HG03575 (cell line): ENCODE results near the gene IRAG1.
"Not testable (repeated sequence)": the region's sequence is repeated elsewhere in the genome, so short reads cannot be mapped to it uniquely, and the experiment has no call there.

Source experiments
- ATAC-seq: cut with Tn5 transposase; IDR thresholded peaks from one replicate; pipeline ENCODE4 v1.9.1; 2021; ENCODE audit not compliant: unreplicated experiment, insufficient number of reproducible peaks, low FRiP score; ENCODE audit errors: extremely low read depth

IRAG1 gene

GRCh38 chr11:10715571-10715970, 22.0 kb upstream of the IRAG1 start:
- ATAC-seq, result no peak

GRCh38 chr11:10709299-10710086, 15.9 kb upstream of the IRAG1 start:
- ATAC-seq, result no peak

DNA sequence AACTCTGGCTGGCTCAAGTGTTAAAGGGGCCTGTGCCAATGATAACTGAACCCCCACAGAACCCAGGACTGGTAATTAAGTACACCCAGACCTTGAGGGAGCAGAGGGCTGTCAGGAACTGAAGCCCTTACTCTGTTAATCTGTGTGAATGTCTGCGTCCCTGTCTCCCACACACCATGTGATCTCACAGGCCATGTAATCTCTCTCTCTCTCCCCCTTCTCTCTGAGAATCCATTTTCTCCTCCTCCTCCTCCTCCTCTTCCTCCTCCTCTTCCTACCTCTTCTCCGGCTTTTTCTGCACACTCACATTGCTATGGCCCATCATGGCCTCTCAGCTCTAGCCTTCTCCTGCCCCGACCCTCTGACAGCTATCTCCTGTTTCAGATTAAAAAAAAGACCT, 14.6 kb upstream of the IRAG1 start:
- ATAC-seq, result no peak

DNA sequence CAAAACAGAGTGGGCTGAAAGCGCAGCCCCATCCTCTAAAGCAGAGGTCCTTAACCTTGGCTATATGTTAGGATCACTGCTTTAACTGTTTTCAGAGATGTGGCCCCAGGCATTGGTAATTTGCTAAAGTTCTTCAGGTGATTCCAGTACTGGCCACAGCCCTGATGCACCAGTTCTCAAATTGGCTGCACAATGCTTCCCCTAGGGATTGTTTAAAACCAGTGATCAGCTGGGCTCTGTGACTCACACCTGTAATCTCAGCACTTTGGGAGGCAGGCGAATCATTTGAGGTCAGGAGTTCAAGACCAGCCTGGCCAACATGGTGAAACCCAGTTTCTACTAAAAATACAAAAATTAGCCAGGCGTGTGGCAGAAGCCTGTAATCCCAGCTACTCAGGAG, 8.4 kb upstream of the IRAG1 start:
- ATAC-seq, result no peak

- no peak for ATAC-seq
Measured at GRCh38 chr11:10699072-10699471, 5.5 kb upstream of the IRAG1 start.

GRCh38 chr11:10697323-10697620, 3.7 kb upstream of the IRAG1 start:
- no peak for ATAC-seq

DNA sequence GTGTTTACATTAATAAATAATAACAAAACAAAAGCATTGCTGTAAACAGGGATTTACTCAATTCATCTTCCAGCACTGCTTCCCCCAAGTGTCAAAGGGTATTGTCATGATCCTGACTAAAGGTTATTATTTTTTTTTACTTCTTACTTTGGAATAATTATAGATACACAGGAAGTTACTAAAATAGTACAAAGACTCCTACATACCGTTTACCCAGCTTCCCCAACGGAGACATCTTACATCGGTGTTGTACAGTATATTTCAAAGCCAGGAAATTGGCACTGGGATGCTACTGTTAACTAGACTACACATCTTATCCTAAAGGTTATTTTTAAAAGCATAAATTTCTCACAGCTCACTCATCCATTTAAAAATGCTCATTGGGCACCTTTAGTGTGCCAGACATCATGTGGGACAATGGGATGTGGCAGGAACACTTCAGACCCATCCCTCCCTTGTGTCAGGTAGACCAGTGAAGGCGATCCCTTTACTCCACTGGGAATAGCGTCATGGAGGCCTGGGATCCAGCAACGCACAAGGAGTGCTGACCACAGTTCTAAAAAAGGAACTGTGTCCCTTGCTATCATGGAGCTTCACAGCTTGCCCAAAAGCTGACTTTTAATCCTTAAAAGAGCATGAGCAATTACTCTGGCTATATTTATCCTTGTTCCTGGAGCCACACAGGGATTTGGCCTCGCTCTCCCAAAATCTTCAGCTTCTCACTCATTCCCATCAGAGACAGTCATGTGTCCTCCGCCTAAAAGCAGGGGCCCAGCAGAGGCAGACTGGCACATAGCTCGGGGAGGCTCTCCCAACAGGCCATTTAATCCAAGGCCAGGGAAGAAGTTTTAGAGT, 3.1 kb upstream of the IRAG1 start:
- ATAC-seq, result no peak

DNA sequence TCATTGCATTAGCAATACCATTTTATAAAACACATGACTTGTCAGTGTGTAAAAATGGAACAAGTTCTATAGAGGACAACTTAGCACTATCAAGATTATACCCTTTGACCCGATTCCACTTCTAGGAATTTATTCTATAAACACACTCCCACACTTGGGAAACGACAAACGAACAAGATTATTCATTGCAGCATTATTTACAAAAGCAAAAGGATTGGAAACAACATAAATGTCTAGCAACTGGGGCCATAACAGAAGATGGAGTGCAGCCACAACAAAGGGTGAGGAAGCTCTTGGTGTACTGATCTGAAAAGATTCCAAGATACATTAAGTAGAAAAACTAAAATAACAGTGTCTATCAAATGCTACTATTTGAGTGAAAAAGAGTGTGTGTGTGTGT, 2.3 kb upstream of the IRAG1 start:
- ATAC-seq, result no peak

GRCh38 chr11:10694486-10695239, 1.1 kb upstream of the IRAG1 start:
- no peak for ATAC-seq

- ATAC-seq, result no peak
Measured at GRCh38 chr11:10692531-10693115, 932 bp downstream of the IRAG1 start.

- no peak for ATAC-seq
Measured at GRCh38 chr11:10688401-10688800, 5.2 kb downstream of the IRAG1 start.

GRCh38 chr11:10686311-10686710, 7.2 kb downstream of the IRAG1 start:
- ATAC-seq, result no peak

- ATAC-seq, result no peak
Measured at GRCh38 chr11:10683429-10683828, 10.1 kb downstream of the IRAG1 start.

DNA sequence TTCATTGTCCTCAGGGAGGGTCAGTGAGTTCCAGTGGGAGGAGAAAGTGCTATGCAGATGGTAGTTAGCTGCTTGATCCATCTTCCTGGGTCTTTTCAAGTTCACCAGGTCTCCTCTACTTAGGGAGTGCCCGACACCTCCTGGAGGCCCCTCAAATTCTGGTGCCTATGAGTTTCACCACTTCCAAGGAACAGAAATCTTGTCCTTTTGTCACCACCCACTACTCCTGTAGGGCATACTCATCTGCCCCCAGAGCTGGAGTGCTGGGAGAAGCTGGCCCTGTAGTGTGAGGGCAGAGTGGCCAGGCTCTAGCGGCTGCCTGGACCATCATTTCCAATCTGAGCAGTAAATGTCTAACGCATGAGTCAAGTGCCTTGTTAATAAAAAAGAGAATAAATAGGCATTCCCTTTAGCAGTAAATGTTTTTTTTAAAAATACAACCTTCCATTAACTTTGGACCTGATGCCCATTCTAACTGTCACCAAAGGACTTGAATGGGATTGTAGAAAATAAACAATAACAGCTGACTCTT, 12.5 kb downstream of the IRAG1 start:
- no peak for ATAC-seq

DNA sequence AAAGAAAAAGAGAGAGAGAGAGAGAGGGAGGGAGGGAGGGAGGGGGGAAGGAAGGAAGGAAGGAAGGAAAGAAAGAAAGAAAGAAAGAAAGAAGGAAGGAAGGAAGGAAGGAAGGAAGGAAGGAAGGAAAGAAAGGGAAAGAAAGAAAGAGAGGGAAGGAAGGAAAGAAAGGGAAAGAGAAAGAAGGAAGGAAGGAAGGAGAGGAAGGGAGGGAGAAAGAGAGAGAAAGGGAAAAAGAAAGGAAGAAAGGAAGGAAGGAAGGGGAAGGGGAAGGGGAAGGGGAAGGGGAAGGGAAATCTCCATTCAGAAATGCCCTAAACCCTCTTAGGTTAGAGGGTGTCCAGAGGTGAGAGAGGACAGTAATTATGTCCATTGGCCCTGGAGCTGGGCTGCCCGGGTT, 13.3 kb downstream of the IRAG1 start:
- ATAC-seq, result not testable (repeated sequence)

DNA sequence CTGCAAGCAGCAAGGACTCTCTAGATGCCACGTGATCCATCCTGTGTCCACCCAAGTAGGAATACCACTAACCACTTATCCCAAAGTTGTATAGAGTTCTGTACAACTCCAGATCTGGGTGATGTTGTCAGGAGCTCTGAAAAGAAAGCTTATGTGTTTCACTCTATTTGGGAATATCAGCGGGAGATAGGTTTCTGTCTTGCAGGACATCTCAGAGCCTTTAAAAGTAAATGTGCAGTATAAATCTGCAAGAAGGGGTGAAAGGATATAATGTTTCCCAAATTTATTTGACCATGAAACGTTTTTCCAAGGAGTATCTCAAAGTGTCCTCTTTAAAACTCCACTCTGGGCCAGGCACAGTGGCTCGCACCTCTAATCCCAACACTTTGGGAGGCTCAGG, 13.9 kb downstream of the IRAG1 start:
- no peak for ATAC-seq

- no peak for ATAC-seq
Measured at GRCh38 chr11:10678101-10678500, 15.5 kb downstream of the IRAG1 start.

DNA sequence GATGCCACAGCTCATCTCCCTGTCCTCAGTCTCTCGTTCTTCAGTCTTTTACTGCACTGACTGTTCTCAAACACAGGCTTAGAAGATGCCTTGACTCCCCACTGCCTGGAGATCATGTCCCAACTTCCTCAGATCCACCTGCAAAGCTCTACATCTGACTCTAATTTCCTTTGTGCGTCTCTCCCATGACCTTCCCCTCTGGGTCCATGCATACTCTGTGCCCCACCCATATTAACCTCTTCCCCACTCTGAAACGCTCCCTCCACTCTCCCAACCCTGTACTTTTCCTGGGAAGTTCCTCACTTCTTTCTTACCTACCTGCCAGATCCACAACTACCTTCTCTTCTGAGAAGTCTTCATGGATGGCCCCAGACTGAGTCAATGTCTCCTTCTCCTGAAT, 16.6 kb downstream of the IRAG1 start:
- no peak for ATAC-seq

DNA sequence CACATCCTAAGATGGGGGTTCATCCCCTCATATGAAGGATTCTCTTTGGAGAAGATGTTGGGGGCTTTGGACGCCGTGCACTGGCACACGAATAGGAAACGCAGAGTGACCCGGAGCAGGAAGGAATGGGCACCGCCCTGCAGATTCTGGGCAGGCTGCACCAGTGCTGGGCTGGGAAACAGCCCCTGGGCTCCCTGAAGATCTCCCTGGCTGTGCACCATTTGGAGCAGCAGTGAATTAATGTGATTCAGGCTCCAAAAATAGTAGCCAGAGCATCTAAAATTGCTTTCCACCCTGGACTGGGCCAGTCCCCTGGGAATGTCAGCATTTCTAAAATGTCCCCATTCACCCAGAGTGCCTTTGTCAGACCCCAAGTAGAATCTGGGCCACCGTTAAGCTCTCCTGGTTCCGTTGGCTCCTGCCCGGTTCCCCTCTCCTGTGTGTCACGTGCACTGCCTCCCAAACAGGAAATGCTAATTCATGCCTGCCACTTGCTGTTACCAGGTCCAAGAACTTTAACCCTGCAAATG, 18.6 kb downstream of the IRAG1 start:
- no peak for ATAC-seq
